Calu3 (cell line): ENCODE data around the gene KIAA0232. TPM values are rescaled to one million over a fixed set of nuclear protein-coding genes. Genes with fewer than 3 reads are reported as not detected.

Experiments
- BruUV-seq: library from RNA; stranded (reverse); fragments of 400-500 nt; replicated peaks from 2 replicates; lab custom pipeline; 2021; lab: Mats Ljungman, UMichigan
- CTCF ChIA-PET: fragments of 300-600 bp; sonication (Branson Sonifier 250); formaldehyde crosslinking; loops from one replicate; lab custom pipeline; 2022; ENCODE audit warnings: antibody characterized with exemption; lab: Charles Lee
- DNase-seq: peaks from one replicate; pipeline ENCODE4 v3.0.0; 2022
- H3K27ac Mint-ChIP-seq: one replicate; pipeline ENCODE4 v1.8.0; 2022; ENCODE audit warnings: mixed read lengths; ENCODE audit not compliant: unreplicated experiment
- H3K27me3 Mint-ChIP-seq: one replicate; pipeline ENCODE4 v1.8.0; 2022; ENCODE audit warnings: mixed read lengths; ENCODE audit not compliant: unreplicated experiment
- H3K36me3 Mint-ChIP-seq: one replicate; pipeline ENCODE4 v1.8.0; 2022; ENCODE audit warnings: mild to moderate bottlenecking, moderate library complexity, mixed read lengths; ENCODE audit not compliant: insufficient read depth, unreplicated experiment
- H3K4me1 Mint-ChIP-seq: one replicate; pipeline ENCODE4 v1.8.0; 2022; ENCODE audit warnings: mild to moderate bottlenecking, low read depth, mixed read lengths; ENCODE audit not compliant: unreplicated experiment
- H3K4me3 Mint-ChIP-seq: one replicate; pipeline ENCODE4 v1.8.0; 2022; ENCODE audit warnings: mild to moderate bottlenecking, low read depth, moderate library complexity, mixed read lengths; ENCODE audit not compliant: unreplicated experiment
- H3K9me3 Mint-ChIP-seq: one replicate; pipeline ENCODE4 v1.8.0; 2022; ENCODE audit warnings: low read depth, mixed read lengths; ENCODE audit not compliant: unreplicated experiment
- CTCF ChIP-seq: fragments of 200-600 bp; IDR thresholded peaks from one replicate; pipeline ENCODE4 v1.8.0; 2022; ENCODE audit warnings: antibody characterized with exemption; ENCODE audit not compliant: unreplicated experiment
- intact Hi-C: fragments of 100-400 bp; cut with micrococcal nuclease; formaldehyde crosslinking; loops from one replicate; pipeline ENCODE4 v1.10.0; 2022; ENCODE audit not compliant: unreplicated experiment
- total RNA-seq: library from RNA; stranded (reverse); gene quantifications from 2 replicates; pipeline ENCODE4 v1.2.3, GENCODE V29; 2022

KIAA0232 gene
- total RNA-seq, 1 experiment from 2014 or later, result 17.7 TPM

- no peaks in the 10 kb centered on the region for H3K27me3 Mint-ChIP-seq
- no peak for TF ChIP-seq CTCF
- no peak overlapping the region for H3K27ac Mint-ChIP-seq
- CTCF ChIA-PET, result interaction anchor here (0.6 kb wide), 1 partner anchor 9 kb away, joined by 3 read pairs; no protein-coding TSS in a partner anchor
- no peaks in the 10 kb centered on the region for H3K36me3 Mint-ChIP-seq
- H3K9me3 Mint-ChIP-seq, result no peaks in the 10 kb centered on the region
- no peaks in the 10 kb centered on the region for H3K4me1 Mint-ChIP-seq
- no TSS peak for BruUV-seq
- DNase-seq, result no peak
- intact Hi-C loops, result no loop called here
- H3K4me3 Mint-ChIP-seq, result no peak overlapping the region
Measured at GRCh38 chr4:6739920-6740319, 42.6 kb upstream of the KIAA0232 start.

- CTCF ChIA-PET, result interaction anchor here (0.6 kb wide), 1 partner anchor 8 kb away, joined by 3 read pairs; no protein-coding TSS in a partner anchor
- Mint-ChIP-seq H3K36me3 (no peaks in the 10 kb centered on the region), H3K4me3 (no peak overlapping the region), H3K27ac (no peak overlapping the region), H3K9me3 (no peaks in the 10 kb centered on the region), H3K27me3 (no peaks in the 10 kb centered on the region), H3K4me1 (no peaks in the 10 kb centered on the region)
- BruUV-seq, result no TSS peak
- intact Hi-C loops, result no loop called here
- no peak for TF ChIP-seq CTCF
- no peak for DNase-seq
Measured at GRCh38 chr4:6740347-6740746, 42.2 kb upstream of the KIAA0232 start.

GRCh38 chr4:6742507-6742906, 40.0 kb upstream of the KIAA0232 start:
- DNase-seq, result no peak
- CTCF ChIA-PET, result no interaction called here
- H3K27me3 Mint-ChIP-seq, result no peaks in the 10 kb centered on the region
- H3K36me3 Mint-ChIP-seq, result no peaks in the 10 kb centered on the region
- no peak overlapping the region for H3K27ac Mint-ChIP-seq
- H3K9me3 Mint-ChIP-seq, result no peaks in the 10 kb centered on the region
- TF ChIP-seq CTCF, result no peak
- peaks cover 13% of the 10 kb centered on the region for H3K4me1 Mint-ChIP-seq
- intact Hi-C loops, result no loop called here
- H3K4me3 Mint-ChIP-seq, result no peak overlapping the region
- BruUV-seq, result no TSS peak

- H3K4me3 Mint-ChIP-seq, result no peak overlapping the region
- TF ChIP-seq CTCF, result no peak
- intact Hi-C loops, result no loop called here
- H3K27me3 Mint-ChIP-seq, result no peaks in the 10 kb centered on the region
- H3K27ac Mint-ChIP-seq, result no peak overlapping the region
- H3K9me3 Mint-ChIP-seq, result no peaks in the 10 kb centered on the region
- H3K4me1 Mint-ChIP-seq, result peaks cover 17% of the 10 kb centered on the region
- no TSS peak for BruUV-seq
- no peaks in the 10 kb centered on the region for H3K36me3 Mint-ChIP-seq
- DNase-seq, result no peak
- CTCF ChIA-PET, result interaction anchor here (0.6 kb wide), 2 partner anchors 10 to 325 kb away, joined by 4 read pairs; partner anchors contain the start of gene GRPEL1
Measured at GRCh38 chr4:6742989-6743388, 39.5 kb upstream of the KIAA0232 start.
